ENCODE results near the gene GDAP2.
"Not testable (repeated sequence)": the region's sequence is repeated elsewhere in the genome, so short reads cannot be mapped to it uniquely, and the experiment has no call there.

The GDAP2 gene, protein sequence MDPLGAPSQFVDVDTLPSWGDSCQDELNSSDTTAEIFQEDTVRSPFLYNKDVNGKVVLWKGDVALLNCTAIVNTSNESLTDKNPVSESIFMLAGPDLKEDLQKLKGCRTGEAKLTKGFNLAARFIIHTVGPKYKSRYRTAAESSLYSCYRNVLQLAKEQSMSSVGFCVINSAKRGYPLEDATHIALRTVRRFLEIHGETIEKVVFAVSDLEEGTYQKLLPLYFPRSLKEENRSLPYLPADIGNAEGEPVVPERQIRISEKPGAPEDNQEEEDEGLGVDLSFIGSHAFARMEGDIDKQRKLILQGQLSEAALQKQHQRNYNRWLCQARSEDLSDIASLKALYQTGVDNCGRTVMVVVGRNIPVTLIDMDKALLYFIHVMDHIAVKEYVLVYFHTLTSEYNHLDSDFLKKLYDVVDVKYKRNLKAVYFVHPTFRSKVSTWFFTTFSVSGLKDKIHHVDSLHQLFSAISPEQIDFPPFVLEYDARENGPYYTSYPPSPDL

DNA sequence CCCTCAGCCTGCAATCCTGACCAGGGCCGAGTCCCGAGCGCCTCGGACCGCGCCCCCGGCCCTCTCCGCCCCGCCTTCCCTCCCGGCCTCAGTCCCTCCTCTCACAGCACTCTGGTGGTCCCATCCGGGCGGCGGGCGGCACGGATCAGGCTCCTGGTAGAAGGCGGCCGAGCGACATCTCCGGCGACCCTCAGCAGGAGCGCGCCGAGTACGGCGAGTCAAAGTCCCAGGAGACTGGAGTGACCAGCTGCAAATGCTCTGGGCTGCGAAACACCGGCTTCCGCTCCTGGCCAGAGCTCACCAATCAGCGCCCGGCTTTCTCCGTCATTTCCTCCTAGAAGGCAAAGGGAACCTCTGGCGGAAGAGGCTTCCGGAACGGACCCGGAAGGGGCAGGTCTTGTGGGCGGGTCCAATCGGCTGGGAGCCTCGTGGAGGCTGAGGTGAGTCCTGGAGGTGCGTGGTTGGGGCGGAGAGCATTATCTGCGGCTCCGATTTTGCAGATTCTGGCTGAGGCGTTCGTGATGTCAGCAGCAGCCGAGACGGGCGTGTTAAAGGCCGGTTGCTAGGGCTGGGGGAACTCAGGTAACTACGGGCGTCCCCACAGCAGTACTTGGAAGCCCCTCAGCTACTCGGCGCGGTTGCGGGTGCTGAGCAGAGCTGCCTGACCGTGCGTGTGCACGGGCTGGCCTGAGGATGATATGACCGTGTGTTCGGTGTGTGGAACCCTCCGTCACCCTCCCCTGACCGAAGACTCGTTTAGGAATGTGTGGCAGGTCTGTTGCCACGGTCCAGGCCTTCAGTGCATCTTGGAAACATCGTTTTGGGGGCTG is at the start of gene GDAP2, which contains the start of gene WDR3:
Gene GDAP2, minus strand, starts transcription at position 279 of the 830 bp plus-strand sequence. CDS start 9,264 bp downstream, outside the sequence.
Gene WDR3, plus strand, starts transcription at position 397 of the 830 bp plus-strand sequence. CDS start 3,581 bp downstream, outside the sequence.
- DNase-seq (ENCODE audit: low read depth): peak; percentile 98

DNA sequence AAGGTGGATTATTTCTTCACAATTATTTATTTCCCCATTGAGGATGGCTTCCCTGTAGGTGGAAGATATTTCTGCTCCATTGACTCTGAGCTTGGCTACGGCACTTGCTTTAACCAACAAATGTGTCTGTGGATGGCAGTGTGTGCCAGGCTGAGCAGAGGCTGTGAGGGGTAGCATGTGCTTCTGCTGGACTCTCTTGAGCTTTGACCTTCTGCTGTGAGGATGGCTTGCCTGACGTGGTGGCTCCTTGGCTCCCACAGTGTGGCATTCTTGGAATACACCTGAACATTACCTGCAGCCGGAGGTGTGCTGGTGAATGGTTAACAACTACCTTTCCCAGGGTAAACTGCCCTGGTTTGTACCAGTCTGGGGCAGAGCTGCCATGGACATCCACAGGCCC is 47.0 kb upstream of the GDAP2 start:
- no peak for DNase-seq (ENCODE audit: low read depth)

DNA sequence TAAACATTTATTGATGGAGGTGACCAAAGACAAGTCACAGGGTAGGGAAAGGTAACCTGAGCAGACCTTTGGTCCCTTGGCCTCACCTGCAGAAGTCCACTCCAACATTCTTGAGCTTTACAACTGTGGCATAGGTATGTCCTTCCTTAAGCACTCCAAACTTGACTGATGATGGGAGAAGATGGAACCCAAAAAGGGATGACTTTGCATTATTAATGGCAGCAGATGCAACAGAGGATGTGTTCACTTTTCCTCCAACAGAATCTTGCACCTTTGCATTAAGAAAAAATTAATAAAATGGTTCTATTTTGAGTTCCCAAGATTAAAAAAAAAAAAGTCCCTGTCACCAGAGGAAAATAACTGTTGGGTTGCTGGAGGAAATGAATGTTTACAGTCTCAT is 42.4 kb upstream of the GDAP2 start:
- DNase-seq (ENCODE audit: low read depth): no peak

DNA sequence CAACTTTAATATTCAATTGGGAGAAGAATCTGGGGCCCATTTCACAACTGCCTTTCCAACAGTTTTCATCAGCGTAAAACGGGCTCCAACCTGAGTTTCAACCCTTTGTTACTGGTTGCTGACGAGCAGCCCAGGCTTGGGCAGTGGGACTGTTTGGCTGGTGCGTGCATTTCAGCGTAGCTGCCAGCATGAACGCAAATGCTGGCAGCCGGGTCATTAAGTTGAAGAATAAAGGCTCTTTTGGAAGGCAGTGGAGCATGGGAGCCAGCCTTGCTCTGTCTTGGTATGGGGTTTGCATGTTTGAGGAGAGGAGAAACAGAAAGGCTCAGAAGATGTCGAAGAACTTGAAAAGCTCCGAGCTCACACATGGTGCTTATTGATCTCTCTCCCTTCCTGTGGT is 40.8 kb upstream of the GDAP2 start:
- DNase-seq (ENCODE audit: low read depth): no peak

DNA sequence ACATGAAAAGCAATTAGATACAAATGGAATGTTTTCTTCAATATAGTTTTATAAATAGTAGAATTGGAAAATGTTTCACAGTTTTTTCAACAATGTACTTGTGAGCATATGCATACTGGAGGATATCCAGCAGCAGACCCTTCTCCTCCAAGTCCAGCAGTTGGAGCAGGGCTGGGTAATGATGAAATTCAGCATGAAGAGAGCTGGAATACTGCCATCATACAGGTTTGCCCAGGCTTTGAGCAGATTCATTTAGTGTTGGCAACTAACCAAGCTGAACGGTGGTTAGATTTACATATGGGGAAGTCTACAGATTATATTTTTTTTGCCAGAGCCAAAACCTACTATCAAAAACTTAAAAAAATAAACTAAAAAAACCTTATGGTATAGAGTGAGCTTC is 38.5 kb upstream of the GDAP2 start:
- DNase-seq (ENCODE audit: low read depth): peak; percentile 1

DNA sequence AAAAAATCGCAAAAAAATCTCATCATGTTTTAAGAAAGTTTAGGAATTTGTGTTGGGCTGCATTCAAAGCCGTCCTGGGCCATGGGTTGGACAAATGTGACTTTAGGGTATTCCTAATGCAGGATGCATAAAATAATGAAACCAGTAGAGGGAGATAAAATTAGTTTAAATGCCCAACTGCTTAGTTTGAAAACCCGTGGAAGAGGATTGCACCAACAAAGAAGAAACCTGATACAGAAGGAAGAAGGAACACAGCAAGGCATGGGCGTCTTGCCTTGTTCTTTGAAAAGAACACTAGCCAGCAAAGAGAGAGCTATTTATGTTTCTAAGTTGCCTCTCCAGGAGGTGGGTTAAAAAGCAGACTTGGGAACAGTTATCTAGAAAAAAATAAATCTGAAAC is 38.1 kb upstream of the GDAP2 start:
- DNase-seq (ENCODE audit: low read depth): peak; percentile 44

DNA sequence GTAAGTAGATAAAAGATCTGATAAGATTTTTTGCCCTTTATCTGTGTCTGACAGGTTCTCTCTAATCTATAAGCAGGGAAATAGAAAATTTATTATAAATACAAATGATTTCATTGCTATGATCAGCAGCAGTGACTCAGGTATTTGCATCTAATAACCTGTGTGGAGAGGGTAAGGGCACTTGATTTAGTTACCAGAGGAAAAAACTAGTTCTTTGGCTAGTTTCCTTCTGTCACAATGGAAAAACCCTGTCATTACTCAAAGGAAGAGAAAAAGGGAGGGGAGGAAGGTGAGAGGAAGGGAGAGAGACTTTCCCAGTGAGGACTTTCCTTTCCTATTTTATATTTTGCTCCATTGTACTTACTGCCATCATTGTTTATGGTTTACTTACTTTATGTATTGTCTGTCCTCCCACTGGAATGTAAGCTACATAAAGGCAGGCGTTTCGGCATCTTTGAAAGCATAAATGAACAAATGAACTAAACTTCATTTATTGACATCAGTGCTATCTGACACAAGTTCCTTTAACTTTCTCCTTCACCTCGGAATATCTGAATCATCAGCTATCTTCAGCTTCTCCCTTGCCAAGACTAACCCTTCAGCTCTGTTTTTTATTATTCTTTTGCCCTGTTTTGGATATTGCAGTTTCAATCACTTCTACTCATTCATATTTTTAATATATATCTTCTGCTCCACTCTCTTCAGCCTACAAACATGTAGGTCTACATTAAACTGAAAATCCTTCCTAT is 35.0 kb upstream of the GDAP2 start:
- DNase-seq (ENCODE audit: low read depth): peak; percentile 5

DNA sequence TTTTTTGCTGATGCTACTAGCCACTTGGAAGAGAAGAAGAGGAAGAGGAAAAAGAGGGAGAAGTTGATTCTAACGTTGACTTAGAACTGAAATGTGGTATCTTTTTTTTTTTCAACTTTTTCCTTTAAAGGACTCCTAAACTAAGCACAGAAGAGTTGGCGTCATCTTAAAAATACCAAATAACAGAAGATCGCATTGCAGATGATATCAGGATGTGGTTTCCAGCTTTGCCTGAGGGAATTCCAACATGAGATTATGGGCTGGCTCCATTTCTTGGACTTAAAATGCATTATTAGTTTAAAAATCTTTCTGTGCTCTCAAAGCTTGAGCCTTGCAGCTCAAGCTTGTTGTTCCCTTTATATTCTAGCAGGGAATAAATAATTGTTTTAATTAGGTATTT is 29.9 kb upstream of the GDAP2 start:
- DNase-seq (ENCODE audit: low read depth): peak; percentile 76

DNA sequence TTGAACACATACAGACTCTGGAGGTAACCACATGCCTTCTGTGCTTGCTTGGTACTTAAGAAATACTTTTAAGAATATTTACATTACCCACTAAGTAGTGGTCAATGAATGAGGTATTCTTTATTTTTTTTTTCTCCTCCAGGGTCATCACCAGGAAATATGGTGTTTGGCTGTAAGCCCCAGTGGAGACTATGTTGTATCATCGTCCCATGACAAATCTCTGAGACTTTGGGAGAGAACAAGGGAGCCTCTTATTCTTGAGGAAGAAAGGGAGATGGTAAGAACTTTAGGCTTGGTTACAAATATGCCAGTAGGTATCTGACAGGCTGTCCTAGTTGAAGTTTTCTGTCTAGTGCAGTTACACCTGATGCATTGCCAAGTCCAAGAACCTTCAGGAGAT is 23.0 kb upstream of the GDAP2 start:
- DNase-seq (ENCODE audit: low read depth): no peak

DNA sequence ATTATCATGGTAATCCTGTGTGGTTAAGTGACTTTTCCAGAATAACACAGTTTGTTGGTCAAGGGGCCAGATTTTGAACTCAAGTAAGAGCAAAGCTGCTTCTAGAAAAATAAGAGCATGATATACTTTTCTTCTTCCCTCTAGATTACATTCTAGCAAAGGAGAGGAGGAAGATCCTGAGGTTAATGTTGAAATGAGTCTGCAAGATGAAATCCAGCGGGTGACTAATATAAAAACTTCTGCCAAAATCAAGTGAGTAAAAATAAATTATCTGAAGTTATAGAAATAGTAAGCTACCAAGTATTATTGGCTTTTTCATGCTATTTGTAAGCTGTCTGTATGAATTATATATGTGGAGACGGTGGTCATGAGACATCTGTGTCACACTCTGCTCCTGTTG is 12.9 kb upstream of the GDAP2 start:
- no peak for DNase-seq (ENCODE audit: low read depth)

DNA sequence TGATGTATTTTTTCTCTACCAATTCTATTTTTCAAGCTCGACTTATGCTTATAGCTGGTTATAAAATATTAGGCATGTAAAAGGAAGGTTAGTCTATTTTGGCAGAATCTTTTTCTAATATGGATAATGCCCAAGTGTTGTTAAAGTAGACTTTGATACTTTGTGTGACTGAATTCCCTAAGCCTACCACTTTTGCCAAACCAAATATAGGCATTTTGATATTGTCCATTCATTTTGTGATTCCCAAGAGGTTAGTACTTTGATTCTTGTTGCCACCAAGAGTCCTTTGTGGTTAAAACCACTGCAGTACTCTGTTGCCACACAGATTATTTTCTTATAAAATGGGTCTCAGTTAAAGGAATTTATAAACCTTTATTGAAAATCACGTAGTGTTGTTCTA is 4.3 kb upstream of the GDAP2 start:
- DNase-seq (ENCODE audit: low read depth): no peak

DNA sequence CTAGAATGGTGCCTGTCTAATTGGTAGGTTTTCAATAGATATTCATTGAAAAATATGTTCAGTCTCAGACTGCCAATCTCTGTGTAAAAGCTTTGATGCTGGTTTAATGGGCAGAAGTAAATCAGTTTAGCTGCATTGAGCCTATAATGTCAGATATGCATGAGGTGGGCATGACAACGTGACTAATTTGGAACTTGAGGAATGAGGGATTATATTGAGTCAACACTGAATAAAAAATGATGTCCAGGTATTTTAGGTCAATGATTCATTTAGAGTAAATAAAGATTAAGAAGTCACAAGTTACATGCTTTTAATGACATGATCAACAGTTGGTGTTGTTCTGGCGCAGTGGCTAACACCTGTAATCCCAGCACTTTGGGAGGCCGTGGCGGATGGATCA is 3.2 kb upstream of the GDAP2 start:
- DNase-seq (ENCODE audit: low read depth): no peak

DNA sequence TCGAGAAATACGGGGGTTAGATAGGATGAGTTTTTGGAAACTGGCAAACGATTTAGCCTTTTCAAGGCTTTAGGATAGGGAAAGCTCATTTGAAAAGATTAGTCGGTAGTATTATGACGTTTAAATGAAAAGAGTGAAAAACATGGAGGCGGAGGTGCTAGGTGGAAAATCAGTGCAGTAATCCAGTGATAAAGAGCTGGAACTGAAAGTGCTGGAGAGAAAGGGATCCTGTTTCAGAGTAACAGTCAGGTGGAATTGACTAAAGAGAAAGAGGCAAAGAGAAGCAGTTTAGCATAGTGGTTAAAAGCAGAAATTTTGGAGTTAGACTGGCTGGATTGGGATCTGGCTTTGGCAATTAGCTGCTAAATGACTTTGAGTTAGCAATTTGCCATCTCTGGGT is 1.1 kb upstream of the GDAP2 start:
- DNase-seq (ENCODE audit: low read depth): peak; percentile 7

DNA sequence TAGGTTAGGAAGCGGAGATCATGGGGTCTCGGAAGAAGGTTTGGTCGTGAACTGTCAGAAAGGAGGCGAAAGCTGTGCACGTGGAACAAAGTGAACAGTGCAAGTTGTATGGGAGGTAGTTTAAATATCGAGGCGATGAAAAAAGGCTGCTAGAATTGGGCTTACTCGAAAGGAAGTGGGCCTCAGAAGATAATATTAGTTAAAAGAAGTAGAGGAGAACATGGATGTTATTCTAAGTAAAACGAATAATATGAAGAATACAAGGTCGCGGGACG is 689 bp upstream of the GDAP2 start:
- no peak for DNase-seq (ENCODE audit: low read depth)

DNA sequence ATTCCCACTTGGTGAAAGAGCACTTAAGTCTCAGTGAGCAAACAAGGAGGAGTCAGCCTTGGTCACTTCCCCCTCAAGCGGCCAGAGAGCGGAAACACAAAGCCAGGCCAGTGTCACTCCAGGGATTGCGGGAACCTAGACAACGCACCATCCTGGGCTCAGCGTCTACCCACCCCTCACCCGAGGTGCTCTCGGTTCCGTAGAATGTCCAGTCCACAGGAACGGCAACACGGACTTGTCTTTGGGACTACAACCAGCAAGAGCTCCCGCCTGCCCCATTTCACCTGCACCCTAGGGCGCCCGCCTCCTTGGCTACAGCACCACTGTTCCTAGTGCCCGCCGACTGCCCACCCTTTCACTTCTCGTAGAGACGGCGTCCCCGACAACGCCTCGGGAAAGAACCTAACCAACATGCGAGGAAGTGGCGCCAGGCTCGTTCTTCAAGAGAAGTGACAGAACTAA is 509 bp downstream of the GDAP2 start:
- DNase-seq (ENCODE audit: low read depth): peak; percentile 71

DNA sequence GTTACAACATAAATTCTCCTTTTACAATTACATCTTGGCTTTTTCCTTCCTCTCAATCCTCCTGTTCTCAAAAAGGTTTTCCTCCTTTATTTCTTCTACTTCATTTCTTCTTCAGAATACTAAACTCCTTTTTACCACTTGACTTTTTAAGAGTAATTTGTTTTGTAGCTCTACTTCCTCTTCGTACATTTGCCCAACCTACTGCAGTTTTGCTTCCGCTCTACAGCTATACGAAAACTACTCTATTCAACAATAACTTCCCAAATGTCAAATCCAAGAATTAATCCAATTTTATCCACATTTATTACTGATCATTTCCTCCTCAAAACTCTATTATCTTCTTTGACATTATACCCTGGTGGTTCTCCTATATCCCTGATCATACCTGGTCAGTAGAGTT is 3.4 kb downstream of the GDAP2 start:
- DNase-seq (ENCODE audit: low read depth): no peak

DNA sequence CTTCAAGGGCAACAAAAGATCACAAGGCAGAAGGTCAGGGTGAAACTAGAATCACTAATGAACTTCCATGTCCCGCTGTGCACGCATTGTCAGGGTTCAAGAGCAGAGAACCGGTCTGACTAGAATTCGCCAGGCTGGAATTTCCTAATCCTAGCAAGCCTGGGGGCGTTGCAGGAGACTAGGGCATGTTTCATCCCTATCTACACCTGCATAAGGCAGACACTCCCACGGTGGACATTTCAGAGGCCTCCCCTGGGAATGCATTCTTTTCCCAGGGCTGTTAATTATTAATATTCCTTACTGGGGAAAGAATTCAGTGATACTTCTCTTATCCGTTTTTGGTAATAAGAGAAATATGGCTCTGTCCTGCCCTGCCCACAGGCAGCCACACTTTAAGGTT is 6.7 kb downstream of the GDAP2 start:
- DNase-seq (ENCODE audit: low read depth): not testable (repeated sequence)

DNA sequence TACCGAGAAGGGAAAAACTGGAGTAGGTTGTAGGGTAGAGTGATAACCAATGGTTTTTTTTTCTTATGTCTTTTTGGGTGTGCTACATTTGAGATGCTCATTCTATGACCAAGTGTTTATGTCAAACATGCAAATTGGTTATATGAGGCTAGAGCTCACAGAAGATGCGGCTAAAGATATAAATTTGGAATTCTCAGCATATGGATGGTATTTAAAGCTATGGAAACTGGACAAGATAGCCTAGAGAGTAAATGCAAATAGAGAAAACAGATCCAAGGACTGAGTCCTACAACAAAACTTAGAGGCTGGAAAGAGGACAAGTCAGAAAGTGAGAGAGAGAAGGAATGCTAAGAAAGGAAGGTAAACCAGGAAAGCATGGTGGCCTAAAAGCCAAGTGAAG is 7.4 kb downstream of the GDAP2 start:
- no peak for DNase-seq (ENCODE audit: low read depth)

DNA sequence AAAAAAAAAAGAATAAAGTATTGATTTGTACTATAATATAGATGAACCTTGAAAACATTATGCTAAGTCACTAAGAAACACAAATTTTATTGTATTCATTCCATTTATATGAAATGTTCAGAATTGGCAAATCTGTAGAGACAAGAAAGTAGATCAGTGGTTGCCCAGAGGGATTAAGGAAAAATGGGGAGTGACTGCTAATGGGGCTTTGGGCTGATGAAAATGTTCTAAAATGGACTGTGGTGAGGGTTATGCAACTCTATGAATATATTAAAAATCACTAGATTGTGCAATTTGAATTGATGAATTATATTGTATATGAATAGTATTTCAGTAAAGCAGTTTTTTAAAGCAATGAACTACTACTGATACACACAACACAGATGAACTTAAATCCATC is 10.0 kb downstream of the GDAP2 start:
- no peak for DNase-seq (ENCODE audit: low read depth)

DNA sequence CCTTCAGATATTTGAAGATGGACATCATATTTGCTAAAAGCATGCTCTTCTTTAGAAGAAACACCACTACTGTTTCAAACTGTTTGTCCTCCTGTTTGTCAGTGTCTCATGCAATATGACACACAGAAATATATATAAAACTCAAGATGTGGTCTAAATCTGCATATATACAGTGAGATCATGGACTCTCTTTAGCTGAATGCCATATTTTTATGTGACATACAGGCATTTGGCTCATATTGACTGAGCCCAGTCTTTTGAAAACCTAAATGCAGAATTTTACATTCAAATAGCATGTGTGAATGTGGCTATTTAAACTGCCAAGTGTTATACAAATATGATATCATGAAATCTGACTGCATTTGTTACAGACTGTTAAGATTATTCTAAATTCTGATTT is 18.4 kb downstream of the GDAP2 start:
- no peak for DNase-seq (ENCODE audit: low read depth)

DNA sequence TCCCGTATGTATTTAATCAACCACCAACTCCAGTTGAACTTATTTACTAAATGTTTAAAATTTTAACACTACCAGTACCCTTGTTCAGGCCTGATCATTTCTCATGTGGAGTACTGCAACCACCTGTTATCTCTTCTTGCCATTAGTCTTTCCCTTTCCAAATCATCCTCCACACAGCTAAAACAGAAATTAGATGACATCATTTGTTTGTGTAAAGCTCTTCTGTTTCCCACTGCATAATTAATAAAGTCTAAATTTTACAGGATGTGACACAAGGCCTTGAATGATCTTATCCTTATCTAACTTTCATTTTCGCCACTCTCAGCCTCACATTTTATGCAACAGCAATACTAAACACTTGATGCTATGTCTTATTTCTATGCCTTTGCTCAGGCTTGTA is 24.4 kb downstream of the GDAP2 start:
- DNase-seq (ENCODE audit: low read depth): no peak

DNA sequence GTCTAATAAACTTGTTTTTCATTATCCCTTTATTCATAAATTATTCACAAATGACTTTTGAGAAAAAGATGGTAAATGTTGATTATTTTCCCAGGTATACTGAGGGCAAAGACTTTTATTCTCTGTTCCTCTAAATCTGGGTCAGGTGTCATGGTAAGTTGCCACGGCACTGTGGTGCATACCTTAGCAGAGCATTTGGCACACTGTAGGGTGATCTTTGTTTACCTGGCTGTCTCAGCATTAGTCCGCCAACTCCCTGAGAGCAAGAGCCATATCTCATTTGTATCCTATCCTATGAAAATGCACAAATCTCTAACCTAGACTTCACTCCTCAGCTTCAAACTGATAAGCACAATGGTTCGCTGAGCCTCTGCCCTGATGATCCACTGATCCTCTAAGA is 24.9 kb downstream of the GDAP2 start:
- DNase-seq (ENCODE audit: low read depth): no peak

DNA sequence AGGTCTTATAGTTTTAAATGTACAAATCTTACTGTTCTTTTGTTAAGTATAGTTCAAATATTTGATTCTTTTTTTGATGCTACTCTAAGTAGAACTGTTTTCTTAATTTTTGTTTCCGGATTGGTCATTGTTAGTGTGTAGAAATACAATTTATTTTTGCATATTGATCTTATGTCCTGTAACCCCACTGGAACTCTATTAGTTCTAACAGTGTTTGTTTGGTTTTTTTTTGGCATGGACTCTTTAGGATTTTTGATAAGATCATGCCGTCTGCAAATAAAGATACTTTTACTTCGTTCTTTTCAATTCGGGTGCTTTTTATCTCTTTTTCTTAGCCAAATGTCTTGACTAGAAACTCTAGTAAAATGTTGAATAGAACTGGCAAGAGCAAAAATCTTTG is 26.5 kb downstream of the GDAP2 start:
- no peak for DNase-seq (ENCODE audit: low read depth)
